Liver (tissue), 9 donors: Measurements from ENCODE around the gene TEK. TPM values are rescaled to one million over a fixed set of nuclear protein-coding genes. Genes with fewer than 3 reads are reported as not detected.

ENCODE experiments used
- DNase-seq: peaks from one replicate; pipeline ENCODE4 v3.0.0-alpha.2; 2017; ENCODE audit warnings: low spot score
- H3K27ac ChIP-seq, 2 donors: one replicate each; pipeline ENCODE4 v1.7.0; 2013; ENCODE audit warnings: inconsistent platforms in 2 of 2, low read length in 2 of 2, control low read depth in 1 of 2, low read depth in 1 of 2, mild to moderate bottlenecking in 1 of 2
- H3K27me3 ChIP-seq, 4 donors: one replicate each; pipeline versions ENCODE4 v1.6.1 to v1.7.0; 2013; ENCODE audit warnings: low read length in 3 of 4, inconsistent platforms in 1 of 4, mild to moderate bottlenecking in 1 of 4, moderate library complexity in 1 of 4; ENCODE audit not compliant: control insufficient read depth in 4 of 4, insufficient read depth in 4 of 4
- H3K36me3 ChIP-seq, 4 donors: one replicate each; pipeline versions ENCODE4 v1.6.1 to v1.7.0; 2013; ENCODE audit warnings: low read length in 3 of 4, mild to moderate bottlenecking in 3 of 4, low read depth in 1 of 4, moderate library complexity in 1 of 4; ENCODE audit not compliant: control insufficient read depth in 4 of 4, insufficient read depth in 3 of 4
- H3K4me1 ChIP-seq, 4 donors: one replicate each; pipeline versions ENCODE4 v1.6.1 to v1.7.0; 2013; ENCODE audit warnings: low read length in 3 of 4, mild to moderate bottlenecking in 3 of 4, moderate library complexity in 1 of 4; ENCODE audit not compliant: control insufficient read depth in 4 of 4, insufficient read depth in 4 of 4
- H3K4me3 ChIP-seq, 3 donors: one replicate each; pipeline versions ENCODE4 v1.6.1 to v1.7.0; 2013; ENCODE audit warnings: low read length in 3 of 3, control low read depth in 1 of 3, low read depth in 1 of 3, mild to moderate bottlenecking in 1 of 3
- H3K9ac ChIP-seq, 2 donors: one replicate each; pipeline ENCODE4 v1.7.0; 2013; ENCODE audit warnings: low read length in 2 of 2, mild to moderate bottlenecking in 2 of 2, moderate library complexity in 2 of 2, control low read depth in 1 of 2, low read depth in 1 of 2
- H3K9me3 ChIP-seq, 4 donors: one replicate each; pipeline versions ENCODE4 v1.6.1 to v1.7.0; 2013; ENCODE audit warnings: low read length in 3 of 4; ENCODE audit not compliant: control insufficient read depth in 4 of 4
- ATF3 ChIP-seq: IDR thresholded peaks from 2 replicates; pipeline ENCODE4 v1.6.1; 2016; ENCODE audit warnings: antibody characterized with exemption
- CTCF ChIP-seq: fragments of 150-350 bp; IDR thresholded peaks from 2 replicates; pipeline ENCODE4 v1.5.1; 2017; ENCODE audit warnings: improper control_type of control experiment, low read depth, low read length; ENCODE audit not compliant: missing input control
- EGR1 ChIP-seq, 2 donors: IDR thresholded peaks; 2 replicates each; pipeline ENCODE4 v1.6.1; 2016 to 2018; ENCODE audit warnings: antibody characterized with exemption in 2 of 2, low read depth in 2 of 2
- FOXA2 ChIP-seq: IDR thresholded peaks from 2 replicates; pipeline ENCODE4 v1.6.1; 2016; ENCODE audit warnings: antibody characterized with exemption
- GABPA ChIP-seq, 2 donors: IDR thresholded peaks in 1 of 2; conservative IDR thresholded peaks in 1 of 2; 2 replicates each; pipeline ENCODE4 v1.6.1; 2016; ENCODE audit warnings: antibody characterized with exemption in 2 of 2, mild to moderate bottlenecking in 1 of 2, moderate library complexity in 1 of 2
- HNF4G ChIP-seq: IDR thresholded peaks from 2 replicates; pipeline ENCODE4 v1.6.1; 2016; ENCODE audit warnings: antibody characterized with exemption
- JUND ChIP-seq, 2 donors: IDR thresholded peaks; 2 replicates each; pipeline ENCODE4 v1.6.1; 2016; ENCODE audit warnings: antibody characterized with exemption in 2 of 2
- NR2F2 ChIP-seq: IDR thresholded peaks from 2 replicates; pipeline ENCODE4 v1.6.1; 2016; ENCODE audit warnings: antibody characterized with exemption
- SP1 ChIP-seq: IDR thresholded peaks from 2 replicates; pipeline ENCODE4 v1.6.1; 2018; ENCODE audit warnings: antibody characterized with exemption, mild to moderate bottlenecking
- WGBS: extraction: QIAGEN DNeasy Blood & Tissue Kit; methylation state at CpG from one replicate; pipeline ENCODE4 v1.1.7; 2013; 5-methylcytosine and 5-hydroxymethylcytosine counted together
- polyA plus RNA-seq, 2 donors: library from polyadenylated mRNA; stranded (reverse) in 1 of 2; unstranded in 1 of 2; fragments of 200-250 nt in 1 of 2; fragments of >200 nt in 1 of 2; fragmentation: Nextera tagmentation in 1 of 2; extraction: Ambion mirVana in 1 of 2; gene quantifications; one replicate each; pipeline versions ENCODE4 v1.2.1 to v1.2.3, GENCODE V29; 2013 to 2015
- total RNA-seq, 2 donors: library from RNA; depleted of rRNA; stranded (reverse); fragments of >200 nt; gene quantifications; one replicate each; pipeline ENCODE4 v1.2.3, GENCODE V29; 2014
- TF ChIP-seq, protein P1 (sequence below): IDR thresholded peaks from 2 replicates; pipeline ENCODE4 v1.6.1; 2016; ENCODE audit warnings: antibody characterized with exemption
- donor health status: healthy.
- donor health status: healthy.
- donor health status: healthy.
- donor health status: healthy.
- donor health status: healthy.

TEK gene
- total and polyA plus RNA-seq, 4 donors: 2.9 to 13.8 (median 8.4) TPM

DNA sequence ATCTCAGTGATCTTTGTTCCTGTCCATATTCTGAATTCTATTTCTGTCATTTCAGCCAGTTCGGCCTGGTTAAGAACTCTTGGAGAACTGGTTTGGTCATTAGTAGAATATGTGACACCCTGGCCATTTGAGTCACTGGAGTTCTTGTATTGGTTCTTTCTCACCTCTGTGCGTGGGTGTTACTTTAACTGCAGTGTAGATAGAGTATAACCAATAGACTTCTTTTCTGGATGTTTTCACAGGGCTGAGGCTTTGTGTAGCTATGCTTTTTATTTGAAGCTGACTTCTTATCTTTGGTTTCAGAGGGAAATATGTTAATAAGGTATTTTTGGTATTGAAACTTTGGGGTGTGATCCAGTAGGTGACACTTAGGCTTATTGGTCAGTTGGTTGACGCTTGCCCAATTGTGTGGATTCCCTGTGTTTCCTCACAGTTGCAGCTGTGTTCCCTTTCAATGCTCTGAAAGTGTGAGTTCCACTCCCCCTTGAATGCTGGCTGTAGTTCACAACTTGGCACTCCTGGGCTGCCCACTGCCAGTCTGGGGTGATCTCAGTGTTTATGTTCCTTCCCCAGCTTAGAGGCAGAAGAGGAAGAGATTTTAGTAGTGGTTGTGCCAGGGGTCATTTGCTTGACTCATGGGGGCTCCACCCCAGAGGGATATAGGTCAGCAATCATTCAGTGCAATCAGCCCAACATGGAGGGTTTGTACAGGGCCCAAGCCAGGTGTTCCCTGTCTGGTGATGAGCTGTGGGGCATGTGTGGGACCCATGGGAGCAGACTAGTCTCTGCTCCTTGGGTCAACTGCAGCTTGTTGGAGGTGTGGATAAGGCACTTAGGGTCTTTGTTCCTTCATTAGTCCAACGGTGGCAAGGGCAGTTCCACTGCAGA, 34.9 kb upstream of the TEK start:
- H3K4me1 ChIP-seq: no peaks in the 10 kb centered on the region
- no peak overlapping the region for H3K27ac ChIP-seq
- H3K27me3 ChIP-seq: no peaks in the 10 kb centered on the region
- no peak overlapping the region for H3K4me3 ChIP-seq
- DNase-seq: no peak
- no peak overlapping the region for H3K9ac ChIP-seq
- WGBS: 73% methylated on average over 4 of the region's 4 CpGs
- TF ChIP-seq JUND (IDR thresholded peaks at IDR 0.05) (no peak), HNF4G (no peak)
- peaks cover 0 to 2% (median 0%) of the 10 kb centered on the region in 4 donors for H3K36me3 ChIP-seq
- H3K9me3 ChIP-seq: no peaks in the 10 kb centered on the region

DNA sequence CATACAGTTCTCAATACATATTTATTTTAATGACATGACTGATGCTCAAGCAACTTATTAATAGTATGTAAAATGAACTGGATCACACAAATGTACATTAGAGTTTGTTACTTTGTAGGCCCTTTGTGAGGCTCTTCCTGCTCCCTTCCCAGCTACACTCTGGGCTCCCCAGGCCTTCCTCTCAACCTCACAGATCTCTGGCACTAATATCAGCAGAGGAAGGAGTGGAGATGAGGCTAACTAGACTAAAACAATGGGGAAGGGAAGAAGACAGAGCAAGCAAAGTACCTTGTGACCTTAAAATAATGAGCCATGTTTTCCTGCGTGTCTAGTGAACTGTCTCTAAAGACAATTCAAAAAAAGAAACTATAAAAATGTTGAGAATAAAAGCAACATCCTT, 30.3 kb upstream of the TEK start:
- TF ChIP-seq JUND (IDR thresholded peaks at IDR 0.05) (no peak), NR2F2 (peak; percentile 30)
- Histone ChIP-seq H3K36me3 (peaks cover 0 to 2% (median 0%) of the 10 kb centered on the region in 4 donors), H3K27ac (no peak overlapping the region), H3K27me3 (no peaks in the 10 kb centered on the region), H3K9me3 (no peaks in the 10 kb centered on the region), H3K9ac (no peak overlapping the region), H3K4me1 (no peaks in the 10 kb centered on the region), H3K4me3 (no peak overlapping the region)
- DNase-seq: no peak
- WGBS: 78% methylated on average over 1 of the region's 1 CpG

DNA sequence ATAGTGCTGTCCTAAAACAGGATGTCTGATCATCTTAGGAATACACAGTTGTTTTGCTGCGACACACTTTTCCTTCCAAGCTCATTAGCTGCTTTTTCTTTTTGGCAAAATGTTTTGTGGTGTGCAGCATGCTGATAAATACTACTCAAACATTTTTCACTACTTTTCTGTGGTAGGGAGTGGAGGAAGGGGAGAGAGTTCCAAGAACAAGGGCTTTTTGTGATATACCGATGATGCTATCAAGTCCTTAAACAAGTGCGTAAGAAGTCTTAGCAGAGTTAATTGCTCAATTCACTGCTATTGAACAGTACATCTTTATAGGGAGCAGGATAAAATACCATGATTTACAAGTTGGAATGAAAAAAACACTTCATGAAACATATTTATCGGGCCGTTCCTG, 23.6 kb upstream of the TEK start:
- H3K4me3 ChIP-seq: no peak overlapping the region
- no peak for DNase-seq
- no peaks in the 10 kb centered on the region for H3K36me3 ChIP-seq
- H3K9me3 ChIP-seq: no peaks in the 10 kb centered on the region
- peaks cover 0 to 3% (median 0%) of the 10 kb centered on the region in 4 donors for H3K4me1 ChIP-seq
- 86% methylated on average over 5 of the region's 5 CpGs for WGBS
- no peak overlapping the region for H3K9ac ChIP-seq
- no peaks in the 10 kb centered on the region for H3K27me3 ChIP-seq
- H3K27ac ChIP-seq: no peak overlapping the region
- no peak for TF ChIP-seq HNF4G

DNA sequence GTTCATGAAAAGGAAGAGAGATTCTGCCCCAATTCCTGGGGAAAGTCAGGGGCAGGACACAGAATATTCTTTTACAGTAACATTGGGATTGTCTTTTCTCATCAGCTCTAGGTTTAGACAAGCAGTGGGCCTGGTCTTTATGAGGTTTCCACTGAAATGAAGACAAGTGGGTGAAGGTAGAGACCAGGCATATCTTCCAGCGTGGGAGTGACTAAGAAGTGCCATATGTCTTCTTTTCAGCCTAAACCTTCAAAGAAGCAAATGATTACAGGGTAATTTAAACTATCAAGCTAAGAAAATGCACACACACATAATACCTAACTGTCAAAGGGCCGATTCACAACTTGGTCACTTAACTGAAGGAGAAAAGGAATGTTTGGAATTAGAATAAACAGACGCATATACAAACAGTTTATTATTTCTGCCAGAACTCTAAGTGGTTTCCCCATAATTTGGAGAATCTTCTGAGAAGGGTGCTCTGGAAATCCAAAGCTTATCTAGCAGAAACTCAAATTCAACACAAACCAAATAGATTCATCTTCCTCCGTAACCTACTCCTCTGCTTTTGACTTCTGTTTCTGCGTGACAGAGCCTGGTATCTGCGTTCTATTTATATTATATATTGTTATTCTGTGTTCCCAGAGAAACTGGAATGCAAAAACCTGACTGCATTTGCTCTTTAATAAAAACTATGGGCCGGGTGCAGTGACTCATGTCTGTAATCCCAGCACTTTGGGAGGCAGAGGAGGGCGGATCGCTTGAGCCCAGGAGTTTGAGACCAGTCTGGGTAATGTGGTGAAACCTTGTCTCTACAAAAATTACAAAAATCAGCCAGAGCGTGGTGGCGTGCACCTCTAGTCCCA, 22.0 kb upstream of the TEK start:
- Histone ChIP-seq H3K9ac (no peak overlapping the region), H3K36me3 (no peaks in the 10 kb centered on the region), H3K27me3 (no peaks in the 10 kb centered on the region), H3K9me3 (no peaks in the 10 kb centered on the region), H3K4me1 (peaks cover 0 to 3% (median 0%) of the 10 kb centered on the region in 4 donors), H3K27ac (no peak overlapping the region), H3K4me3 (no peak overlapping the region)
- WGBS: 85% methylated on average over 11 of the region's 11 CpGs
- TF ChIP-seq HNF4G (no peak), GABPA (IDR thresholded peaks at IDR 0.05 in 1 of 2, conservative IDR thresholded peaks at IDR 0.05 in 1 of 2) (no peak), SP1 (no peak), ATF3 (no peak), JUND (IDR thresholded peaks at IDR 0.05) (no peak), NR2F2 (no peak), CTCF (no peak), EGR1 (IDR thresholded peaks at IDR 0.05; ENCODE audit: low read depth in 2 of 2) (no peak), FOXA2 (no peak)
- TF ChIP-seq, protein P1, sequence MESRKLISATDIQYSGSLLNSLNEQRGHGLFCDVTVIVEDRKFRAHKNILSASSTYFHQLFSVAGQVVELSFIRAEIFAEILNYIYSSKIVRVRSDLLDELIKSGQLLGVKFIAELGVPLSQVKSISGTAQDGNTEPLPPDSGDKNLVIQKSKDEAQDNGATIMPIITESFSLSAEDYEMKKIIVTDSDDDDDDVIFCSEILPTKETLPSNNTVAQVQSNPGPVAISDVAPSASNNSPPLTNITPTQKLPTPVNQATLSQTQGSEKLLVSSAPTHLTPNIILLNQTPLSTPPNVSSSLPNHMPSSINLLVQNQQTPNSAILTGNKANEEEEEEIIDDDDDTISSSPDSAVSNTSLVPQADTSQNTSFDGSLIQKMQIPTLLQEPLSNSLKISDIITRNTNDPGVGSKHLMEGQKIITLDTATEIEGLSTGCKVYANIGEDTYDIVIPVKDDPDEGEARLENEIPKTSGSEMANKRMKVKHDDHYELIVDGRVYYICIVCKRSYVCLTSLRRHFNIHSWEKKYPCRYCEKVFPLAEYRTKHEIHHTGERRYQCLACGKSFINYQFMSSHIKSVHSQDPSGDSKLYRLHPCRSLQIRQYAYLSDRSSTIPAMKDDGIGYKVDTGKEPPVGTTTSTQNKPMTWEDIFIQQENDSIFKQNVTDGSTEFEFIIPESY: no peak
- DNase-seq: no peak
